H9 (cell line): ENCODE data around the gene FAM89B. TPM values are rescaled to one million over a fixed set of nuclear protein-coding genes. Genes with fewer than 3 reads are reported as not detected.

Experiments
- DNase-seq: peaks from one replicate; pipeline ENCODE4 v3.0.0-alpha.2; 2017
- H2AFZ ChIP-seq: one replicate; pipeline ENCODE4 v1.6.1; 2013; ENCODE audit warnings: mild to moderate bottlenecking, low read length, control low read depth, moderate library complexity
- H2AK5ac ChIP-seq: 2 replicates; pipeline ENCODE4 v1.6.1; 2013; ENCODE audit warnings: low read length, control low read depth, mixed read lengths; ENCODE audit not compliant: insufficient read length
- H2BK120ac ChIP-seq: one replicate; pipeline ENCODE4 v1.6.1; 2013; ENCODE audit warnings: low read depth, mild to moderate bottlenecking, low read length, control low read depth, inconsistent platforms; ENCODE audit not compliant: poor library complexity, severe bottlenecking
- H2BK12ac ChIP-seq: 2 replicates; pipeline ENCODE4 v1.6.1; 2013; ENCODE audit warnings: low read length, control low read depth, mixed read lengths, low read depth; ENCODE audit not compliant: insufficient read length
- H2BK15ac ChIP-seq: 2 replicates; pipeline ENCODE4 v1.6.1; 2013; ENCODE audit warnings: low read depth, low read length, control low read depth
- H2BK20ac ChIP-seq: one replicate; pipeline ENCODE4 v1.6.1; 2013; ENCODE audit warnings: low read depth, mild to moderate bottlenecking, low read length, control low read depth, inconsistent platforms; ENCODE audit not compliant: poor library complexity, severe bottlenecking
- H2BK5ac ChIP-seq: 2 replicates; pipeline ENCODE4 v1.6.1; 2013; ENCODE audit warnings: low read length, control low read depth, mixed read lengths; ENCODE audit not compliant: insufficient read length
- H3K14ac ChIP-seq: 2 replicates; pipeline ENCODE4 v1.6.1; 2013; ENCODE audit warnings: low read length, control low read depth; ENCODE audit not compliant: insufficient read depth
- H3K18ac ChIP-seq: 2 replicates; pipeline ENCODE4 v1.6.1; 2013; ENCODE audit warnings: low read depth, mild to moderate bottlenecking, mixed read lengths, low read length, control low read depth; ENCODE audit not compliant: insufficient read length
- H3K23ac ChIP-seq: 2 replicates; pipeline ENCODE4 v1.6.1; 2013; ENCODE audit warnings: low read length, control low read depth, mixed read lengths, low read depth; ENCODE audit not compliant: insufficient read length
- H3K23me2 ChIP-seq: 2 replicates; pipeline ENCODE4 v1.6.1; 2013; ENCODE audit warnings: low read depth, mild to moderate bottlenecking, mixed read lengths, low read length, control low read depth; ENCODE audit not compliant: insufficient read length, poor library complexity, severe bottlenecking
- H3K27ac ChIP-seq: 2 replicates; pipeline ENCODE4 v1.5.1; 2013; ENCODE audit warnings: low read length, control low read depth, mixed read lengths, low read depth; ENCODE audit not compliant: insufficient read length
- H3K27me3 ChIP-seq: 2 replicates; pipeline ENCODE4 v1.6.1; 2013; ENCODE audit warnings: low read length, control low read depth, inconsistent platforms; ENCODE audit not compliant: insufficient read depth
- H3K4ac ChIP-seq: 2 replicates; pipeline ENCODE4 v1.6.1; 2013; ENCODE audit warnings: low read depth, mild to moderate bottlenecking, control low read depth, inconsistent platforms, low read length, moderate library complexity
- H3K4me1 ChIP-seq: 2 replicates; pipeline ENCODE4 v1.6.1; 2013; ENCODE audit warnings: low read length, control low read depth, inconsistent platforms; ENCODE audit not compliant: insufficient read depth
- H3K4me2 ChIP-seq: 2 replicates; pipeline ENCODE4 v1.6.1; 2013; ENCODE audit warnings: low read length, control low read depth, mixed read lengths; ENCODE audit not compliant: insufficient read length, insufficient read depth
- H3K56ac ChIP-seq: 2 replicates; pipeline ENCODE4 v1.6.1; 2013; ENCODE audit warnings: low read depth, mild to moderate bottlenecking, mixed read lengths, low read length, control low read depth; ENCODE audit not compliant: insufficient read length
- H3K79me1 ChIP-seq: 2 replicates; pipeline ENCODE4 v1.6.1; 2013; ENCODE audit warnings: low read depth, mild to moderate bottlenecking, moderate library complexity, low read length, control low read depth, inconsistent platforms; ENCODE audit not compliant: insufficient read depth, poor library complexity, severe bottlenecking
- H3K79me2 ChIP-seq: 2 replicates; pipeline ENCODE4 v1.6.1; 2013; ENCODE audit warnings: low read length, control low read depth, inconsistent platforms; ENCODE audit not compliant: insufficient read depth
- H3K9ac ChIP-seq: 2 replicates; pipeline ENCODE4 v1.6.1; 2013; ENCODE audit warnings: low read length, control low read depth, mixed read lengths; ENCODE audit not compliant: insufficient read length; ENCODE audit errors: extremely low read depth
- H3K9me3 ChIP-seq: one replicate; pipeline ENCODE4 v1.6.1; 2013; ENCODE audit warnings: low read depth, low read length, inconsistent platforms; ENCODE audit not compliant: control insufficient read depth
- H3T11ph ChIP-seq: one replicate; pipeline ENCODE4 v1.6.1; 2013; ENCODE audit warnings: mild to moderate bottlenecking, low read length, control low read depth, inconsistent platforms
- H4K20me1 ChIP-seq: one replicate; pipeline ENCODE4 v1.6.1; 2013; ENCODE audit not compliant: control insufficient read depth, insufficient read length, insufficient read depth
- H4K5ac ChIP-seq: 2 replicates; pipeline ENCODE4 v1.6.1; 2013; ENCODE audit warnings: low read depth, mild to moderate bottlenecking, mixed read lengths, low read length, control low read depth; ENCODE audit not compliant: insufficient read length
- H4K8ac ChIP-seq: replicated peaks from 2 replicates; pipeline ENCODE4 v1.6.1; 2013; ENCODE audit warnings: low read length, control low read depth, mixed read lengths, low read depth; ENCODE audit not compliant: insufficient read length
- H4K91ac ChIP-seq: 2 replicates; pipeline ENCODE4 v1.6.1; 2013; ENCODE audit warnings: low read depth, mild to moderate bottlenecking, moderate library complexity, mixed read lengths, low read length, control low read depth; ENCODE audit not compliant: insufficient read length
- H3K27ac Mint-ChIP-seq, 3 experiments: 2 replicates in 2 of 3; 3 replicates in 1 of 3; pipeline ENCODE4 v1.8.0; 2020 to 2021; ENCODE audit warnings: mixed read lengths in 3 of 3, mild to moderate bottlenecking in 1 of 3, moderate library complexity in 1 of 3
- H3K27me3 Mint-ChIP-seq: 2 replicates; pipeline ENCODE4 v1.8.0; 2021; ENCODE audit warnings: low read depth, mild to moderate bottlenecking, moderate library complexity, mixed read lengths
- H3K36me3 Mint-ChIP-seq, 3 experiments: 2 replicates in 2 of 3; 3 replicates in 1 of 3; pipeline ENCODE4 v1.8.0; 2020 to 2021; ENCODE audit warnings: low read depth in 3 of 3, mixed read lengths in 3 of 3; ENCODE audit not compliant: insufficient read depth in 1 of 3
- H3K4me1 Mint-ChIP-seq, 2 experiments: 2 replicates each; pipeline ENCODE4 v1.8.0; 2020; ENCODE audit warnings: mixed read lengths in 2 of 2
- H3K4me3 Mint-ChIP-seq, 2 experiments: 2 replicates in 1 of 2; 3 replicates in 1 of 2; pipeline ENCODE4 v1.8.0; 2020 to 2021; ENCODE audit warnings: mild to moderate bottlenecking in 2 of 2, mixed read lengths in 2 of 2, moderate library complexity in 1 of 2
- H3K9me3 Mint-ChIP-seq, 2 experiments: 2 replicates in 1 of 2; 3 replicates in 1 of 2; pipeline ENCODE4 v1.8.0; 2020; ENCODE audit warnings: mild to moderate bottlenecking in 2 of 2, mixed read lengths in 2 of 2, moderate library complexity in 1 of 2
- CTCF ChIP-seq: fragments of 200-600 bp; sonication (generic); conservative IDR thresholded peaks from 3 replicates; pipeline ENCODE4 v1.8.0; 2021; ENCODE audit warnings: antibody characterized with exemption, mild to moderate bottlenecking
- WGBS: extraction: QIAGEN DNeasy Blood & Tissue Kit; methylation state at CpG from one replicate; pipeline ENCODE4 v1.1.7; 2013; ENCODE audit warnings: missing lambda C conversion rate, low lambda C conversion rate, mixed read lengths; ENCODE audit not compliant: insufficient read length; ENCODE audit errors: extremely low coverage; 5-methylcytosine and 5-hydroxymethylcytosine counted together
- total RNA-seq: library from RNA; stranded (reverse); gene quantifications from 2 replicates; pipeline ENCODE4 v1.2.1, GENCODE V29; 2021

Gene FAM89B
- total RNA-seq, 1 experiment from 2014 or later = 21.7 TPM

- Histone ChIP-seq H4K5ac (no peak overlapping the region), H3K9me3 (no peaks in the 10 kb centered on the region), H4K8ac (no peak overlapping the region), H4K91ac (no peak overlapping the region), H2AK5ac (no peak overlapping the region), H3K4me2 (peak overlapping the region; percentile 41), H4K20me1 (no peaks in the 10 kb centered on the region), H2AFZ (no peak overlapping the region), H2BK15ac (no peak overlapping the region), H3K9ac (no peak overlapping the region), H3K27me3 (no peaks in the 10 kb centered on the region), H3K79me1 (no peaks in the 10 kb centered on the region), H3K4ac (no peak overlapping the region), H3K27ac (no peak overlapping the region), H2BK12ac (no peak overlapping the region), H2BK120ac (no peak overlapping the region), H3K56ac (no peak overlapping the region), H3T11ph (no peak overlapping the region), H3K18ac (no peak overlapping the region), H3K23ac (no peak overlapping the region), H3K79me2 (no peaks in the 10 kb centered on the region; the same call in 1 of the 2 replicates), H3K23me2 (peaks cover 4% of the 10 kb centered on the region), H2BK5ac (no peak overlapping the region), H2BK20ac (no peak overlapping the region), H3K4me1 (no peaks in the 10 kb centered on the region; the same call in 1 of the 2 replicates), H3K14ac (no peak overlapping the region)
- Mint-ChIP-seq H3K27ac (no peak overlapping the region; a peak in 2 of 7 replicates), H3K36me3 (peaks cover 9 to 16% (median 14%) of the 10 kb centered on the region in 3 experiments), H3K27me3 (peaks cover 18% of the 10 kb centered on the region), H3K4me1 (peaks cover 24 to 34% of the 10 kb centered on the region in 2 experiments), H3K4me3 (peak overlapping the region; percentile 55 to 75; a peak in 4 of 5 replicates), H3K9me3 (no peaks in the 10 kb centered on the region)
- TF ChIP-seq CTCF = no peak
- no peak for DNase-seq
- WGBS = no CpG with 5 or more reads among the region's 12 CpGs
Observed at GRCh38 chr11:65524014-65524740, 48.2 kb upstream of the FAM89B start.
